SU-DHL-6 (cell line): ENCODE data around the gene MC1R.

ENCODE experiments used
- CTCF ChIP-seq: fragments of 200-600 bp; sonication (generic); IDR thresholded peaks from one replicate; pipeline ENCODE4 v1.5.1; 2017; ENCODE audit warnings: antibody characterized with exemption, mild to moderate bottlenecking, low read length, moderate library complexity; ENCODE audit not compliant: insufficient read depth, poor library complexity, severe bottlenecking
- EZH2phosphoT487 ChIP-seq: fragments of 200-600 bp; sonication (generic), shearing (Covaris generic); conservative IDR thresholded peaks from 2 replicates; pipeline ENCODE4 v1.6.1; 2018; ENCODE audit warnings: mild to moderate bottlenecking, antibody characterized with exemption, low read length, moderate library complexity, mixed read lengths

DNA sequence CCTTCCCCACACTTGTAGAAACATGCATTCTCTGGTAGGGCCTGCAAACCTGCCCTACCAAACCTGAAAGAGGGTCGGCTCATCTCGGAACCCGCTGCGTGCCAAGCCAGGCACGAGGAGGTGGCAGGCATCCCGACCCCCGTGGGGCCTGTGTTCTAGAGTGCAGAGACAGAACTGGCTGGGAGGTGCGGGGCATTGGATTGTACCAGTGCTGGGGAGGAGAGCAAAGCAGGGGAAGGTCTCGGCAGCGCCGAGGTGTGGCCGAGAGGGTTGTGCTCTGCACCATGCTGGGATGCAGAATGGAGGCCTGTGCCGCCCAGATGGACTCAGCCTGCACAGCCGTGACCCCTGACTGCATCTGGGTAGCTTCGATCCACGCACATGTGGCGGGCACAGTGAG, 17.8 kb upstream of the MC1R start:
- no peak for TF ChIP-seq CTCF
- no peak for TF ChIP-seq EZH2phosphoT487
